NCI-H2107 treated with DMSO at 0.1 percent for 48 hours (cell line): ENCODE measurements around the gene ZMAT5.

Experiments used
- DNase-seq: peaks from one replicate; lab custom pipeline; 2025; ENCODE audit not compliant: unreplicated experiment; lab: John Stamatoyannopoulos, UW

Gene ZMAT5

GRCh38 chr22:29787371-29787980 lies 20.7 kb upstream of the ZMAT5 start:
- no peak for DNase-seq

- no peak for DNase-seq
These were observed 19.2 kb upstream of the ZMAT5 start for GRCh38 chr22:29786031-29786430.

GRCh38 chr22:29784451-29785361 lies 17.9 kb upstream of the ZMAT5 start:
- no peak for DNase-seq

- no peak for DNase-seq
These were observed 15.4 kb upstream of the ZMAT5 start for GRCh38 chr22:29782061-29782845.

GRCh38 chr22:29780748-29781676 lies 14.2 kb upstream of the ZMAT5 start:
- no peak for DNase-seq

- no peak for DNase-seq
These were observed 13.4 kb upstream of the ZMAT5 start for GRCh38 chr22:29780220-29780619.

GRCh38 chr22:29773233-29773632 lies 6.4 kb upstream of the ZMAT5 start:
- no peak for DNase-seq

- no peak for DNase-seq
These were observed 5.4 kb upstream of the ZMAT5 start for GRCh38 chr22:29772170-29772641.

GRCh38 chr22:29769723-29770321 lies 3.0 kb upstream of the ZMAT5 start:
- DNase-seq: no peak

- no peak for DNase-seq
These were observed 1.4 kb upstream of the ZMAT5 start for GRCh38 chr22:29768052-29768693.

GRCh38 chr22:29767171-29768051 lies 604 bp upstream of the ZMAT5 start, which contains the start of gene UQCR10:
Gene UQCR10, plus strand, starts transcription at chr22:29767369. Its CDS starts 30 bp downstream, at chr22:29767399.
- peak; percentile 90 for DNase-seq

- no peak for DNase-seq
These were observed 739 bp downstream of the ZMAT5 start for GRCh38 chr22:29765905-29766631.

GRCh38 chr22:29762263-29762662 lies 4.5 kb downstream of the ZMAT5 start:
- DNase-seq: peak; percentile 13

- no peak for DNase-seq
These were observed 7.8 kb downstream of the ZMAT5 start for GRCh38 chr22:29758959-29759358.

GRCh38 chr22:29758068-29758622 lies 8.7 kb downstream of the ZMAT5 start:
- no peak for DNase-seq

- DNase-seq: no peak
These were observed 9.7 kb downstream of the ZMAT5 start for GRCh38 chr22:29757096-29757495.

- no peak for DNase-seq
These were observed 10.5 kb downstream of the ZMAT5 start for GRCh38 chr22:29756341-29756740.
